B cell (primary cell): ENCODE results near the gene MAPK1. TPM values are rescaled to one million over a fixed set of nuclear protein-coding genes. Genes with fewer than 3 reads are reported as not detected.

Experiments
- ATAC-seq: fragments of 200-7000 bp; cut with Tn5 transposase; one replicate; pipeline ENCODE4 v1.10.0; 2021; ENCODE audit warnings: low read depth, mild to moderate bottlenecking, moderate number of reproducible peaks, moderate library complexity
- CTCF ChIA-PET: fragments of 350-600 bp; sonication (Branson Sonifier 250); formaldehyde crosslinking; loops from one replicate; lab custom pipeline; 2021; ENCODE audit warnings: antibody characterized with exemption, inconsistent platforms; lab: Charles Lee
- POLR2A ChIA-PET: fragments of 350-600 bp; sonication (Branson Sonifier 250); formaldehyde crosslinking; loops from one replicate; lab custom pipeline; 2021; ENCODE audit warnings: antibody characterized with exemption; lab: Charles Lee
- DNase-seq: peaks from one replicate; pipeline ENCODE4 v3.0.0; 2013
- H2AFZ ChIP-seq: 2 replicates; pipeline ENCODE4 v1.6.1; 2012; ENCODE audit warnings: mild to moderate bottlenecking, low read depth, low read length; ENCODE audit not compliant: insufficient read depth, poor library complexity, severe bottlenecking
- H3K27ac ChIP-seq, 2 donors: 1 replicate in 1 of 2; 2 replicates in 1 of 2; pipeline ENCODE4 v1.5.1; 2012 to 2013; ENCODE audit warnings: low read length in 2 of 2, mild to moderate bottlenecking in 2 of 2, moderate library complexity in 1 of 2
- H3K27me3 ChIP-seq, 4 experiments: fragments of 200-600 bp in 1 of 4; sonication (generic) in 1 of 4; replicated peaks in 1 of 4; 1 replicate in 2 of 4; 2 replicates in 2 of 4; pipeline versions ENCODE4 v1.6.1 to v1.7.0; 2013 to 2016; ENCODE audit warnings: low read length in 3 of 4, mild to moderate bottlenecking in 2 of 4, mixed read lengths in 1 of 4, moderate library complexity in 1 of 4; ENCODE audit not compliant: insufficient read depth in 4 of 4, control insufficient read depth in 3 of 4; ENCODE audit errors: control extremely low read depth in 1 of 4
- H3K36me3 ChIP-seq, 2 experiments: replicated peaks in 1 of 2; 1 replicate in 1 of 2; 2 replicates in 1 of 2; pipeline versions ENCODE4 v1.6.1 to v1.7.1; 2013; ENCODE audit warnings: low read length in 1 of 2; ENCODE audit not compliant: insufficient read depth in 2 of 2, control insufficient read depth in 1 of 2; ENCODE audit errors: control extremely low read depth in 1 of 2, extremely low read depth in 1 of 2
- H3K4me1 ChIP-seq, 2 donors: fragments of 200-600 bp in 1 of 2; sonication (generic) in 1 of 2; 1 replicate in 1 of 2; 2 replicates in 1 of 2; pipeline versions ENCODE4 v1.5.1 to v1.6.1; 2013 to 2017; ENCODE audit warnings: low read length in 2 of 2; ENCODE audit not compliant: control insufficient read depth in 2 of 2, insufficient read depth in 2 of 2
- H3K4me2 ChIP-seq: replicated peaks from 2 replicates; pipeline ENCODE3; 2012; ENCODE audit warnings: mild to moderate bottlenecking, low read depth, low read length; ENCODE audit not compliant: poor library complexity, severe bottlenecking
- H3K4me3 ChIP-seq, 5 experiments: fragments of 200-600 bp in 1 of 5; sonication (generic) in 1 of 5; 1 replicate in 3 of 5; 2 replicates in 2 of 5; pipeline versions ENCODE4 v1.5.1 to v1.7.0; 2011 to 2016; ENCODE audit warnings: low read length in 4 of 5, mild to moderate bottlenecking in 4 of 5, low read depth in 2 of 5, control low read depth in 1 of 5, moderate library complexity in 1 of 5; ENCODE audit not compliant: insufficient read depth in 1 of 5; ENCODE audit errors: control extremely low read depth in 1 of 5, extremely low read depth in 1 of 5
- H3K79me2 ChIP-seq: fragments of 200-600 bp; sonication (generic); one replicate; pipeline ENCODE4 v1.6.0; 2016; ENCODE audit warnings: low read length; ENCODE audit not compliant: control insufficient read depth, insufficient read depth
- H3K9ac ChIP-seq: fragments of 200-600 bp; sonication (generic); 2 replicates; pipeline ENCODE4 v1.6.1; 2017; ENCODE audit warnings: mild to moderate bottlenecking, low read length, moderate library complexity
- H3K9me3 ChIP-seq, 3 donors: one replicate each; pipeline versions ENCODE4 v1.6.1 to v1.7.1; 2013; ENCODE audit warnings: low read length in 2 of 3; ENCODE audit not compliant: control insufficient read depth in 2 of 3, insufficient read depth in 1 of 3; ENCODE audit errors: control extremely low read depth in 1 of 3
- H4K20me1 ChIP-seq: 2 replicates; pipeline ENCODE4 v1.6.0; 2012; ENCODE audit warnings: mild to moderate bottlenecking, low read length; ENCODE audit not compliant: insufficient read depth, control insufficient read depth, poor library complexity, severe bottlenecking
- H3K27ac Mint-ChIP-seq: one replicate; pipeline ENCODE4 v1.8.0; 2021; ENCODE audit warnings: mixed read lengths
- H3K27me3 Mint-ChIP-seq: one replicate; pipeline ENCODE4 v1.8.0; 2021; ENCODE audit warnings: mixed read lengths
- H3K4me1 Mint-ChIP-seq: one replicate; pipeline ENCODE4 v1.8.0; 2021; ENCODE audit warnings: mixed read lengths
- H3K4me3 Mint-ChIP-seq: one replicate; pipeline ENCODE4 v1.8.0; 2021; ENCODE audit warnings: mixed read lengths
- H3K9me3 Mint-ChIP-seq: one replicate; pipeline ENCODE4 v1.8.0; 2022; ENCODE audit warnings: mixed read lengths; ENCODE audit not compliant: insufficient read depth
- EZH2 ChIP-seq: IDR thresholded peaks from 2 replicates; pipeline ENCODE4 v1.6.1; 2012; ENCODE audit warnings: borderline replicate concordance, low read depth, mild to moderate bottlenecking, moderate library complexity, low read length; ENCODE audit not compliant: insufficient read depth, poor library complexity, severe bottlenecking
- WGBS: methylation state at CpG from one replicate; pipeline ENCODE4 v1.1.5; 2013; ENCODE audit warnings: missing lambda C conversion rate; ENCODE audit not compliant: insufficient coverage; 5-methylcytosine and 5-hydroxymethylcytosine counted together
- intact Hi-C: fragments of 100-400 bp; cut with micrococcal nuclease; formaldehyde crosslinking; loops from one replicate; pipeline ENCODE4 v1.10.0; 2022
- polyA plus RNA-seq: library from polyadenylated mRNA; depleted of rRNA; stranded (reverse); fragments of >200 nt; gene quantifications from 2 replicates; pipeline ENCODE4 v1.2.3, GENCODE V29; 2012
- total RNA-seq, 2 donors: library from RNA; stranded (reverse); fragments of 120-200 nt in 1 of 2; gene quantifications; 1 replicate in 1 of 2; 2 replicates in 1 of 2; pipeline versions ENCODE4 v1.2.3 to v1.2.4, GENCODE V29; 2013 to 2022
- TF ChIP-seq, protein P1 (sequence below): fragments of 200-600 bp; IDR thresholded peaks from one replicate; pipeline ENCODE4 v1.8.0; 2022; ENCODE audit warnings: antibody characterized with exemption, mild to moderate bottlenecking

MAPK1 gene
- total and polyA plus RNA-seq, 2 donors (not counting 1 experiment from before 2014, with no cell fraction given), result 24.0 to 155 TPM

- Histone ChIP-seq H3K79me2 (peaks cover 49% of the 10 kb centered on the region), H3K9me3 (peaks cover 0 to 5% (median 1%) of the 10 kb centered on the region in 3 donors), H3K4me3 (peak overlapping the region in 1 of 5 experiments; percentile 93), H3K27me3 (no peaks in the 10 kb centered on the region), H3K27ac (peak overlapping the region; percentile 93 to 100), H4K20me1 (peaks cover 32% of the 10 kb centered on the region), H2AFZ (peak overlapping the region; percentile 3), H3K36me3 (no peaks in the 10 kb centered on the region), H3K4me2 (peak overlapping the region; percentile 85), H3K4me1 (peaks cover 35 to 36% of the 10 kb centered on the region in 2 donors), H3K9ac (peak overlapping the region; percentile 88)
- H3K9me3 Mint-ChIP-seq, result peaks cover 3% of the 10 kb centered on the region
- POLR2A ChIA-PET, result no interaction called here
- ATAC-seq, result no peak
- WGBS, result 93% methylated on average over 3 of the region's 7 CpGs
- peak overlapping the region; percentile 92 for H3K27ac Mint-ChIP-seq
- H3K27me3 Mint-ChIP-seq, result no peaks in the 10 kb centered on the region
- intact Hi-C loops, result loop anchor here (1.0 to 2.0 kb wide), 4 partner anchors 52 to 133 kb away; partner anchors contain the start of genes PPM1F and YPEL1
- TF ChIP-seq, protein P1, sequence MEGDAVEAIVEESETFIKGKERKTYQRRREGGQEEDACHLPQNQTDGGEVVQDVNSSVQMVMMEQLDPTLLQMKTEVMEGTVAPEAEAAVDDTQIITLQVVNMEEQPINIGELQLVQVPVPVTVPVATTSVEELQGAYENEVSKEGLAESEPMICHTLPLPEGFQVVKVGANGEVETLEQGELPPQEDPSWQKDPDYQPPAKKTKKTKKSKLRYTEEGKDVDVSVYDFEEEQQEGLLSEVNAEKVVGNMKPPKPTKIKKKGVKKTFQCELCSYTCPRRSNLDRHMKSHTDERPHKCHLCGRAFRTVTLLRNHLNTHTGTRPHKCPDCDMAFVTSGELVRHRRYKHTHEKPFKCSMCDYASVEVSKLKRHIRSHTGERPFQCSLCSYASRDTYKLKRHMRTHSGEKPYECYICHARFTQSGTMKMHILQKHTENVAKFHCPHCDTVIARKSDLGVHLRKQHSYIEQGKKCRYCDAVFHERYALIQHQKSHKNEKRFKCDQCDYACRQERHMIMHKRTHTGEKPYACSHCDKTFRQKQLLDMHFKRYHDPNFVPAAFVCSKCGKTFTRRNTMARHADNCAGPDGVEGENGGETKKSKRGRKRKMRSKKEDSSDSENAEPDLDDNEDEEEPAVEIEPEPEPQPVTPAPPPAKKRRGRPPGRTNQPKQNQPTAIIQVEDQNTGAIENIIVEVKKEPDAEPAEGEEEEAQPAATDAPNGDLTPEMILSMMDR, result no peak
- TF ChIP-seq EZH2, result no peak
- H3K4me3 Mint-ChIP-seq, result peak overlapping the region; percentile 83
- DNase-seq, result no peak
- CTCF ChIA-PET, result interaction anchor here (1.3 kb wide), 1 partner anchor 84 kb away, joined by 3 read pairs; the partner anchor contains the start of gene PPM1F
- H3K4me1 Mint-ChIP-seq, result peaks cover 39% of the 10 kb centered on the region
These were observed 1.2 kb upstream of the MAPK1 start for GRCh38 chr22:21868651-21869050.

- Histone ChIP-seq H3K79me2 (peaks cover 66% of the 10 kb centered on the region), H3K36me3 (peaks cover 1 to 4% of the 10 kb centered on the region in 2 experiments), H3K27me3 (no peaks in the 10 kb centered on the region), H3K4me1 (peaks cover 44 to 45% of the 10 kb centered on the region in 2 donors), H3K27ac (peak overlapping the region; percentile 93 to 100), H3K9ac (peak overlapping the region; percentile 88), H2AFZ (peak overlapping the region; percentile 66), H3K9me3 (peaks cover 0 to 5% (median 1%) of the 10 kb centered on the region in 3 donors), H3K4me2 (peak overlapping the region; percentile 85), H4K20me1 (peaks cover 47% of the 10 kb centered on the region), H3K4me3 (peak overlapping the region; percentile 64 to 93 (median 91))
- intact Hi-C loops, result loop anchor here (2.0 kb wide), 1 partner anchor 32 kb away; no protein-coding TSS in a partner anchor
- peak overlapping the region; percentile 94 for H3K4me3 Mint-ChIP-seq
- H3K4me1 Mint-ChIP-seq, result peaks cover 49% of the 10 kb centered on the region
- H3K27me3 Mint-ChIP-seq, result no peaks in the 10 kb centered on the region
- H3K27ac Mint-ChIP-seq, result peak overlapping the region; percentile 93
- peaks cover 3% of the 10 kb centered on the region for H3K9me3 Mint-ChIP-seq
- DNase-seq, result no peak
- WGBS, result under 1% methylated on average over 91 of the region's 91 CpGs
- peak; percentile 21 for ATAC-seq
- TF ChIP-seq, protein P1, result no peak
- no peak for TF ChIP-seq EZH2
- ChIA-PET CTCF (interaction anchor here (0.6 to 1.6 kb wide), 5 partner anchors 9 to 71 kb away, joined by 3 to 5 read pairs (median 3); no protein-coding TSS in a partner anchor), POLR2A (interaction anchor here (0.6 to 1.5 kb wide), 4 partner anchors 13 to 238 kb away, joined by 3 to 5 read pairs (median 4); no protein-coding TSS in a partner anchor)
These were observed 465 bp downstream of the MAPK1 start for GRCh38 chr22:21866833-21867527.
